Keratinocyte (primary cell): Measurements from ENCODE around the gene TMCC1. TPM values are rescaled to one million over a fixed set of nuclear protein-coding genes. Genes with fewer than 3 reads are reported as not detected.

Experiments used
- DNase-seq: peaks from one replicate; pipeline ENCODE4 v3.0.0-alpha.2; 2011; ENCODE audit warnings: low read depth, missing footprints, low spot score
- FAIRE-seq: peaks from 2 replicates; lab custom pipeline; 2011; peaks lifted over from hg19 to GRCh38; lab: Jason Lieb, UNC
- H2AFZ ChIP-seq: 2 replicates; pipeline ENCODE4 v1.6.0; 2012; ENCODE audit warnings: low read length, control low read depth, inconsistent platforms; ENCODE audit not compliant: control insufficient read depth
- H3K27ac ChIP-seq: 2 replicates; pipeline ENCODE4 v1.5.1; 2011; ENCODE audit warnings: low read length; ENCODE audit not compliant: control insufficient read depth, insufficient read depth
- H3K27me3 ChIP-seq: 3 replicates; pipeline ENCODE4 v1.6.0; 2011; ENCODE audit warnings: low read length; ENCODE audit not compliant: control insufficient read depth, insufficient read depth; ENCODE audit errors: extremely low read depth
- H3K36me3 ChIP-seq, 2 experiments: 2 replicates in 1 of 2; 3 replicates in 1 of 2; pipeline ENCODE4 v1.5.1; 2011; ENCODE audit warnings: low read length in 2 of 2, mild to moderate bottlenecking in 1 of 2; ENCODE audit not compliant: control insufficient read depth in 2 of 2, insufficient read depth in 2 of 2; ENCODE audit errors: extremely low read depth in 1 of 2
- H3K4me1 ChIP-seq: 3 replicates; pipeline ENCODE4 v1.5.1; 2011; ENCODE audit warnings: low read length; ENCODE audit not compliant: control insufficient read depth, insufficient read depth; ENCODE audit errors: extremely low read depth
- H3K4me2 ChIP-seq: 3 replicates; pipeline ENCODE4 v1.6.0; 2011; ENCODE audit warnings: low read depth, low read length; ENCODE audit not compliant: control insufficient read depth, insufficient read depth; ENCODE audit errors: extremely low read depth
- H3K4me3 ChIP-seq, 3 experiments: fragments of 200-600 bp in 1 of 3; sonication (generic) in 1 of 3; 2 replicates in 2 of 3; 3 replicates in 1 of 3; pipeline ENCODE4 v1.5.1; 2011 to 2016; ENCODE audit warnings: low read length in 3 of 3, mild to moderate bottlenecking in 3 of 3, control low read depth in 2 of 3, inconsistent platforms in 1 of 3, low read depth in 1 of 3, mixed read lengths in 1 of 3, mixed run types in 1 of 3, moderate library complexity in 1 of 3; ENCODE audit not compliant: control insufficient read depth in 2 of 3, insufficient read depth in 2 of 3; ENCODE audit errors: extremely low read depth in 1 of 3
- H3K79me2 ChIP-seq: 2 replicates; pipeline ENCODE4 v1.6.0; 2012; ENCODE audit warnings: low read length; ENCODE audit not compliant: control insufficient read depth, insufficient read depth
- H3K9ac ChIP-seq: 3 replicates; pipeline ENCODE4 v1.6.0; 2011; ENCODE audit warnings: low read length; ENCODE audit not compliant: control insufficient read depth, insufficient read depth; ENCODE audit errors: extremely low read depth
- H3K9me1 ChIP-seq: 3 replicates; pipeline ENCODE4 v1.6.0; 2011; ENCODE audit warnings: low read length; ENCODE audit not compliant: control insufficient read depth, insufficient read depth; ENCODE audit errors: extremely low read depth
- H3K9me3 ChIP-seq: 2 replicates; pipeline ENCODE4 v1.5.1; 2012; ENCODE audit warnings: low read depth, low read length; ENCODE audit not compliant: control insufficient read depth
- H4K20me1 ChIP-seq: 3 replicates; pipeline ENCODE4 v1.6.0; 2011; ENCODE audit warnings: low read length; ENCODE audit not compliant: control insufficient read depth, insufficient read depth; ENCODE audit errors: extremely low read depth
- EZH2 ChIP-seq: IDR thresholded peaks from one replicate; pipeline ENCODE4 v1.6.1; 2012; ENCODE audit warnings: inconsistent platforms, mild to moderate bottlenecking, low read length, moderate library complexity
- dilution Hi-C: fragments of 300-500 bp; cut with MboI; formaldehyde crosslinking; loops from one replicate; pipeline ENCODE4 v1.7.0; 2020; ENCODE audit warnings: low sequenced_read_pairs; ENCODE audit not compliant: extremely low pct_ligation_motif_present
- polyA plus RNA-seq, 5 experiments: library from polyadenylated mRNA; depleted of rRNA in 3 of 5; stranded (reverse) in 3 of 5; stranded (forward) in 1 of 5; unstranded in 1 of 5; fragments of >200 nt; gene quantifications; 1 replicate in 1 of 5; 2 replicates in 3 of 5; 3 replicates in 1 of 5; pipeline versions ENCODE4 v1.2.1 to v1.2.3, GENCODE V29; 2011 to 2012; ENCODE audit warnings: missing spikeins in 2 of 5, low read depth in 1 of 5, low replicate concordance in 1 of 5
- TF ChIP-seq, protein P1 (sequence below), 3 experiments: IDR thresholded peaks in 1 of 3; conservative IDR thresholded peaks in 1 of 3; optimal IDR thresholded peaks in 1 of 3; 2 replicates in 2 of 3; 3 replicates in 1 of 3; pipeline versions ENCODE3 to v1.5.1; 2011; ENCODE audit warnings: low read length in 3 of 3, mild to moderate bottlenecking in 3 of 3, moderate library complexity in 2 of 3, control low read depth in 1 of 3, inconsistent platforms in 1 of 3; ENCODE audit not compliant: insufficient read depth in 2 of 3; ENCODE audit errors: extremely low read depth in 1 of 3

TMCC1 gene
- polyA plus RNA-seq, 1 donor (not counting 4 experiments of a cell fraction or from before 2014, with no cell fraction given), result 27.7 TPM

DNA sequence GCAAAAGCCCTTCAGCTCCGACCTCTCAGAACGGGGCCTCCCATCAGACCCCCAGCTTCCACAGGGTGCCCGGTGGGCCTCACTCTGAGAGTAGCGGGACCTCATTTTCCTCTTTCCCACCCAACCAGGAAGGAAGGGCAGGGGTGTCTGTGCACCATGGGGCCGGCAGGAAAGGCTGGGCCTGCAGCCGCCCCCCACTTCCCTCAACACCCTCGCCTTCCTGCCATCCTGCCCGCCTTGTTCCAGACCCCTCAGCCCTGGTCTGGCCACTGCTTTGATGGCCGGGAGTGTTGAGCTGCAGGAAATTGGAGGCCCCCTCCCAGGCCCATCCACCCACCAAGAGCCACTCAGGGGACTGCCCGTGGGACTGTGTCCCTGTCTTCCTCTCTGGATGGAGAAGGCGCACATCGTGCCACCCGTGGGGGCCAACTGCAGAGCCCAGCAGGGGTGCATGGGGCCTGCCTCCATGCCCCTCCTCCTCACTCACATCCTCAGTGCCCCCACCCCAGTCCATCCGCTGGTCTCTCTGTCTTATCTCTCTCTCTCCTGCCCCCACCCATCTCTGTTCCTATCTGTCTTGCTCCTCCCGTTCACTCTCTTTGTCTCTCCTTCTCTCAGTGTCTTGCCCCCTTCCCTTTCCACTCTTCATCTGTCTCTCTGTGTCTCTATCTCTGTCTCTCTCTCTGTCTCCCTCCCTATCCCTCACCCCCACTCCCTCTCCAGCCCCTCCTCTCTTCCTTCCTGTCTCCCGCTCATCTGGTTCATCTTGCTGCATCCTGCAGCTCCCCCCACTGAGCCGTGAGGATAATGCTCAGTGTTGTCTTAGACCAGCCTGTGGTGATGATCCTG, 285.2 kb downstream of the TMCC1 start:
- Histone ChIP-seq H3K36me3 (no peaks in the 10 kb centered on the region), H3K4me2 (no peak overlapping the region), H3K9me1 (no peaks in the 10 kb centered on the region), H3K4me1 (no peaks in the 10 kb centered on the region), H3K4me3 (no peak overlapping the region), H3K9me3 (no peaks in the 10 kb centered on the region), H3K79me2 (no peaks in the 10 kb centered on the region), H3K27ac (no peak overlapping the region), H3K9ac (no peak overlapping the region), H2AFZ (no peak overlapping the region), H4K20me1 (peaks cover 3% of the 10 kb centered on the region), H3K27me3 (peaks cover 50% of the 10 kb centered on the region)
- DNase-seq (no peak), FAIRE-seq (no peak)
- TF ChIP-seq EZH2, result no peak
- TF ChIP-seq, protein P1, sequence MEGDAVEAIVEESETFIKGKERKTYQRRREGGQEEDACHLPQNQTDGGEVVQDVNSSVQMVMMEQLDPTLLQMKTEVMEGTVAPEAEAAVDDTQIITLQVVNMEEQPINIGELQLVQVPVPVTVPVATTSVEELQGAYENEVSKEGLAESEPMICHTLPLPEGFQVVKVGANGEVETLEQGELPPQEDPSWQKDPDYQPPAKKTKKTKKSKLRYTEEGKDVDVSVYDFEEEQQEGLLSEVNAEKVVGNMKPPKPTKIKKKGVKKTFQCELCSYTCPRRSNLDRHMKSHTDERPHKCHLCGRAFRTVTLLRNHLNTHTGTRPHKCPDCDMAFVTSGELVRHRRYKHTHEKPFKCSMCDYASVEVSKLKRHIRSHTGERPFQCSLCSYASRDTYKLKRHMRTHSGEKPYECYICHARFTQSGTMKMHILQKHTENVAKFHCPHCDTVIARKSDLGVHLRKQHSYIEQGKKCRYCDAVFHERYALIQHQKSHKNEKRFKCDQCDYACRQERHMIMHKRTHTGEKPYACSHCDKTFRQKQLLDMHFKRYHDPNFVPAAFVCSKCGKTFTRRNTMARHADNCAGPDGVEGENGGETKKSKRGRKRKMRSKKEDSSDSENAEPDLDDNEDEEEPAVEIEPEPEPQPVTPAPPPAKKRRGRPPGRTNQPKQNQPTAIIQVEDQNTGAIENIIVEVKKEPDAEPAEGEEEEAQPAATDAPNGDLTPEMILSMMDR (optimal IDR thresholded peaks at IDR 0.05 in 1 of 3, IDR thresholded peaks at IDR 0.05 in 1 of 3, conservative IDR thresholded peaks at IDR 0.05 in 1 of 3; ENCODE audit: extremely low read depth in 1 of 3, insufficient read depth in 2 of 3, low read length in 3 of 3), result peak in 1 of 3 experiments; percentile 62
- dilution Hi-C loops, result no loop called here

DNA sequence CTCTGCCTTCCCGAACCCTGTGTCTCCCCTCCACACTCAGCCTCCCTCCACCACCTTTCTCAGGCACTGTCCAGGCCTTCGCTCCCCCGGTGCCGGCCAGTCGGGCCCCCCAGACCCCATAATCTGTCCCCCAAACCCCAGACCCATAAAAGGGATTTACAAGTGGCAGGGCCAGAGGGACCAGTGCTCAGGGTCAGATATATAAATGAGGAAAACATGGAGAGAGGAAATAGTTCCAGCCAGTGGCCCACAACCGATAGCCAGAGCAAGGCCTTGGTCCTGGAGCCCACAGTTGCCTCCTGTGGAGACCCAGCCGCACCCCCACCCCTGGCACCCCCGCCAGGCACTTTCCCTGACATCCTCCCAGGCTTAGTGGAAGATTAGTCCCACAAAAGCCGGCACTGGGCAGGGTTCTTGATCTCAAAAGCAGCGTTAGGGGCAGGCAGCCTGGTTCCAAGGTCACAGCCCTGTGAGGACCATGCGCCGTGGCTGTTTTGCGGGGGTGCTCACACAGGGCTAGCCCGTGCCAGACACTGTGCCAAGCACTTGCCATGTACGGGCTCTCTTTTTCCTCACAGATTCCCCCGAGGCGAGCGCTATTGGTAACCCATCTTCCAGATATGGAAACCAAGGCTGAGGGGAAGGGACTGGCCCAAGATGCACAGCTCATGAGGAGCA, 286.0 kb downstream of the TMCC1 start:
- H3K4me2 ChIP-seq, result peak overlapping the region; percentile 70
- peak overlapping the region in 1 of 3 experiments; percentile 58 for H3K4me3 ChIP-seq
- TF ChIP-seq EZH2, result peak; percentile 0
- TF ChIP-seq, protein P1 (optimal IDR thresholded peaks at IDR 0.05 in 1 of 3, IDR thresholded peaks at IDR 0.05 in 1 of 3, conservative IDR thresholded peaks at IDR 0.05 in 1 of 3; ENCODE audit: extremely low read depth in 1 of 3, insufficient read depth in 2 of 3, low read length in 3 of 3), result no peak
- no peak overlapping the region for H3K27ac ChIP-seq
- peaks cover 3% of the 10 kb centered on the region for H4K20me1 ChIP-seq
- H3K27me3 ChIP-seq, result peaks cover 50% of the 10 kb centered on the region
- no peaks in the 10 kb centered on the region for H3K4me1 ChIP-seq
- dilution Hi-C loops, result no loop called here
- H2AFZ ChIP-seq, result peak overlapping the region; percentile 70
- H3K9ac ChIP-seq, result no peak overlapping the region
- no peaks in the 10 kb centered on the region for H3K9me3 ChIP-seq
- DNase-seq, result no peak
- no peaks in the 10 kb centered on the region for H3K79me2 ChIP-seq
- no peak for FAIRE-seq
- H3K36me3 ChIP-seq, result no peaks in the 10 kb centered on the region
- no peaks in the 10 kb centered on the region for H3K9me1 ChIP-seq
